HepG2 (cell line): ENCODE data around the gene PCNT. TPM values are rescaled to one million over a fixed set of nuclear protein-coding genes. Genes with fewer than 3 reads are reported as not detected.

Experiments
- GZF1 ChIP-seq: sonication (generic); formaldehyde crosslinking; IDR thresholded peaks from 2 replicates; pipeline ENCODE4 v1.5.1; 2020; ENCODE audit warnings: mild to moderate bottlenecking, missing genetic modification reagents
- ISL2 ChIP-seq: sonication (generic); formaldehyde crosslinking; IDR thresholded peaks from 2 replicates; pipeline ENCODE4 v1.5.0; 2020; ENCODE audit warnings: missing genetic modification reagents
- KAT7 ChIP-seq: IDR thresholded peaks from 2 replicates; pipeline ENCODE4 v1.6.1; 2018; ENCODE audit warnings: borderline replicate concordance, missing compliant biosample characterization
- NFKB2 ChIP-seq: sonication (generic); formaldehyde crosslinking; IDR thresholded peaks from 2 replicates; pipeline ENCODE4 v1.4.0; 2020; ENCODE audit warnings: missing genetic modification reagents, borderline replicate concordance
- SOX6 ChIP-seq, 2 experiments: fragments of 450-650 bp in 1 of 2; sonication (generic) in 1 of 2; formaldehyde crosslinking in 1 of 2; IDR thresholded peaks; 2 replicates each; pipeline versions ENCODE4 v1.4.0 to v1.6.1; 2017 to 2020; ENCODE audit warnings: antibody characterized with exemption in 1 of 2, mild to moderate bottlenecking in 1 of 2, missing genetic modification reagents in 1 of 2
- ZNF143 ChIP-seq: sonication (generic); formaldehyde crosslinking; IDR thresholded peaks from 2 replicates; pipeline ENCODE4 v1.4.0; 2020; ENCODE audit warnings: missing genetic modification reagents
- ZNF558 ChIP-seq: sonication (generic); formaldehyde crosslinking; IDR thresholded peaks from 2 replicates; pipeline ENCODE4 v1.9.0; 2022; ENCODE audit warnings: mild to moderate bottlenecking, missing genetic modification reagents, borderline replicate concordance
- ZNF83 ChIP-seq: sonication (generic); formaldehyde crosslinking; IDR thresholded peaks from 2 replicates; pipeline ENCODE4 v1.4.0; 2020; ENCODE audit warnings: missing genetic modification reagents, mild to moderate bottlenecking, borderline replicate concordance
- polyA plus RNA-seq, 8 experiments: library from polyadenylated mRNA; depleted of rRNA in 3 of 8; stranded (reverse) in 7 of 8; unstranded in 1 of 8; fragments of >200 nt; fragmentation: Illumina TruSeq in 4 of 8; extraction: Trizol in 4 of 8; gene quantifications; 2 replicates each; pipeline versions ENCODE4 v1.2.1 to v1.2.3, GENCODE V29; 2011 to 2016; ENCODE audit warnings: low read depth in 4 of 8, missing spikeins in 1 of 8, mixed read lengths in 1 of 8; ENCODE audit not compliant: insufficient read depth in 1 of 8
- total RNA-seq, 5 experiments: library from RNA; depleted of rRNA; stranded (reverse); fragments of >200 nt; fragmentation: Illumina TruSeq; extraction: Trizol; gene quantifications; 2 replicates each; pipeline ENCODE4 v1.2.3, GENCODE V29; 2016; ENCODE audit warnings: low read depth in 1 of 5
- TF ChIP-seq, protein P1 (sequence below): sonication (generic); formaldehyde crosslinking; IDR thresholded peaks from 2 replicates; pipeline ENCODE4 v1.4.0; 2020; ENCODE audit warnings: missing genetic modification reagents, borderline replicate concordance
- TF ChIP-seq, protein P2 (sequence below): sonication (generic); formaldehyde crosslinking; IDR thresholded peaks from 2 replicates; pipeline ENCODE4 v1.4.0; 2020; ENCODE audit warnings: low read depth, missing genetic modification reagents
- TF ChIP-seq, protein P3 (sequence below): sonication (generic); formaldehyde crosslinking; IDR thresholded peaks from 2 replicates; pipeline ENCODE4 v1.9.0; 2021; ENCODE audit warnings: missing genetic modification reagents, mild to moderate bottlenecking, borderline replicate concordance
- TF ChIP-seq, protein P4 (sequence below): IDR thresholded peaks from 2 replicates; pipeline ENCODE4 v1.6.1; 2016; ENCODE audit warnings: control low read depth
- TF ChIP-seq, protein P5 (sequence below): sonication (generic); formaldehyde crosslinking; IDR thresholded peaks from 2 replicates; pipeline ENCODE4 v1.4.0; 2020; ENCODE audit warnings: missing genetic modification reagents

Gene PCNT
- total and polyA plus RNA-seq, 2 of the 13 experiments (the other 11 are each of a cell fraction or from before 2014, with no cell fraction given): 5.6 to 12.4 TPM

DNA sequence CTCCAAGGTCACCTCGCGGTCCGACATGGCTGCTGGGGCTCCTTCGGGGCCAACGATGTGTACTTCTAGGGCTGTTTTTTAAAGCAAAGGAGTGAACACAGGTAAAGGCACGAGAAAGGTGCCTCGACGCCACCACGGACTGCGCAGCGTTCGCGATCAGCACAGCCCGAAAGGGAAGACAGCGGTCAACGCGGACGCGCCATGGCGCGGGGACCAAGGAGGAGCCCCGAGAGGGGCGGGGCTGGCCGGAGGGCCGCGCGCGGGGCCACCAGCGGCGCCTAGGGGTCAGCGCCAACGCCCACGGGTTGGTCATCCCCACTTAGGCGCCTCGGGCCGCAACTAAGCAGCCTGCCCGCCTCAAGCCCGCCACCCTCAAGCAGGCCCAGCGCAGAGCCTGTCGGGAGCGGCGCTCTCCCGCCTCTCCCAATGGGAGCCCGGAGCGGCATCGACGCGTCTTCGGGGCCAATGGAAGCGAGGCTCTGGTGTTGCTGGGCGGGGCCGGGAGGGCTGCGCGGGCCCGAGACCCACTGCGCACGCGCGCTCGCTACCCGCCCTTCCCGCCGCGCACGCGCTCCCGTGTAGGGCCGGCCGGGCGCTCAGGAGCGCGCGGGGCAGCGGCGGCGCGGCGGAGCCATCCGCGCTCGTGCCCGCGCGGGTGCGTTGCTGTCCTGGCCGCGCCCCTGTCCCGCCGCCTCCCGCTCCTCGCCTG is 134.5 kb downstream of the PCNT start, which contains the start of gene DIP2A (continued):
- TF ChIP-seq, protein P1, sequence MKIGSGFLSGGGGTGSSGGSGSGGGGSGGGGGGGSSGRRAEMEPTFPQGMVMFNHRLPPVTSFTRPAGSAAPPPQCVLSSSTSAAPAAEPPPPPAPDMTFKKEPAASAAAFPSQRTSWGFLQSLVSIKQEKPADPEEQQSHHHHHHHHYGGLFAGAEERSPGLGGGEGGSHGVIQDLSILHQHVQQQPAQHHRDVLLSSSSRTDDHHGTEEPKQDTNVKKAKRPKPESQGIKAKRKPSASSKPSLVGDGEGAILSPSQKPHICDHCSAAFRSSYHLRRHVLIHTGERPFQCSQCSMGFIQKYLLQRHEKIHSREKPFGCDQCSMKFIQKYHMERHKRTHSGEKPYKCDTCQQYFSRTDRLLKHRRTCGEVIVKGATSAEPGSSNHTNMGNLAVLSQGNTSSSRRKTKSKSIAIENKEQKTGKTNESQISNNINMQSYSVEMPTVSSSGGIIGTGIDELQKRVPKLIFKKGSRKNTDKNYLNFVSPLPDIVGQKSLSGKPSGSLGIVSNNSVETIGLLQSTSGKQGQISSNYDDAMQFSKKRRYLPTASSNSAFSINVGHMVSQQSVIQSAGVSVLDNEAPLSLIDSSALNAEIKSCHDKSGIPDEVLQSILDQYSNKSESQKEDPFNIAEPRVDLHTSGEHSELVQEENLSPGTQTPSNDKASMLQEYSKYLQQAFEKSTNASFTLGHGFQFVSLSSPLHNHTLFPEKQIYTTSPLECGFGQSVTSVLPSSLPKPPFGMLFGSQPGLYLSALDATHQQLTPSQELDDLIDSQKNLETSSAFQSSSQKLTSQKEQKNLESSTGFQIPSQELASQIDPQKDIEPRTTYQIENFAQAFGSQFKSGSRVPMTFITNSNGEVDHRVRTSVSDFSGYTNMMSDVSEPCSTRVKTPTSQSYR (CRISPR knock-in tag): no peak
- TF ChIP-seq, protein P2, sequence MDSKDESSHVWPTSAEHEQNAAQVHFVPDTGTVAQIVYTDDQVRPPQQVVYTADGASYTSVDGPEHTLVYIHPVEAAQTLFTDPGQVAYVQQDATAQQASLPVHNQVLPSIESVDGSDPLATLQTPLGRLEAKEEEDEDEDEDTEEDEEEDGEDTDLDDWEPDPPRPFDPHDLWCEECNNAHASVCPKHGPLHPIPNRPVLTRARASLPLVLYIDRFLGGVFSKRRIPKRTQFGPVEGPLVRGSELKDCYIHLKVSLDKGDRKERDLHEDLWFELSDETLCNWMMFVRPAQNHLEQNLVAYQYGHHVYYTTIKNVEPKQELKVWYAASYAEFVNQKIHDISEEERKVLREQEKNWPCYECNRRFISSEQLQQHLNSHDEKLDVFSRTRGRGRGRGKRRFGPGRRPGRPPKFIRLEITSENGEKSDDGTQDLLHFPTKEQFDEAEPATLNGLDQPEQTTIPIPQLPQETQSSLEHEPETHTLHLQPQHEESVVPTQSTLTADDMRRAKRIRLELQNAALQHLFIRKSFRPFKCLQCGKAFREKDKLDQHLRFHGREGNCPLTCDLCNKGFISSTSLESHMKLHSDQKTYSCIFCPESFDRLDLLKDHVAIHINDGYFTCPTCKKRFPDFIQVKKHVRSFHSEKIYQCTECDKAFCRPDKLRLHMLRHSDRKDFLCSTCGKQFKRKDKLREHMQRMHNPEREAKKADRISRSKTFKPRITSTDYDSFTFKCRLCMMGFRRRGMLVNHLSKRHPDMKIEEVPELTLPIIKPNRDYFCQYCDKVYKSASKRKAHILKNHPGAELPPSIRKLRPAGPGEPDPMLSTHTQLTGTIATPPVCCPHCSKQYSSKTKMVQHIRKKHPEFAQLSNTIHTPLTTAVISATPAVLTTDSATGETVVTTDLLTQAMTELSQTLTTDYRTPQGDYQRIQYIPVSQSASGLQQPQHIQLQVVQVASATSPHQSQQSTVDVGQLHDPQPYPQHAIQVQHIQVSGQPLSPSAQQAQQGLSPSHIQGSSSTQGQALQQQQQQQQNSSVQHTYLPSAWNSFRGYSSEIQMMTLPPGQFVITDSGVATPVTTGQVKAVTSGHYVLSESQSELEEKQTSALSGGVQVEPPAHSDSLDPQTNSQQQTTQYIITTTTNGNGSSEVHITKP (CRISPR knock-in tag): no peak
- TF ChIP-seq ISL2 (peak; percentile 14; the same call in 1 of the 2 replicates), GZF1 (CRISPR knock-in tag) (no peak; the same call in 1 of the 2 replicates), NFKB2 (CRISPR knock-in tag) (peak; percentile 74; the same call in 1 of the 2 replicates), ZNF83 (CRISPR knock-in tag) (no peak), KAT7 (CRISPR knock-in tag) (peak; percentile 73; the same call in 1 of the 2 replicates), ZNF143 (peak; percentile 92), SOX6 (IDR thresholded peaks at IDR 0.05) (no peak), SOX6 (CRISPR knock-in tag; IDR thresholded peaks at IDR 0.05) (peak; percentile 71), ZNF558 (CRISPR knock-in tag) (no peak; the same call in 1 of the 2 replicates)
- TF ChIP-seq, protein P3, sequence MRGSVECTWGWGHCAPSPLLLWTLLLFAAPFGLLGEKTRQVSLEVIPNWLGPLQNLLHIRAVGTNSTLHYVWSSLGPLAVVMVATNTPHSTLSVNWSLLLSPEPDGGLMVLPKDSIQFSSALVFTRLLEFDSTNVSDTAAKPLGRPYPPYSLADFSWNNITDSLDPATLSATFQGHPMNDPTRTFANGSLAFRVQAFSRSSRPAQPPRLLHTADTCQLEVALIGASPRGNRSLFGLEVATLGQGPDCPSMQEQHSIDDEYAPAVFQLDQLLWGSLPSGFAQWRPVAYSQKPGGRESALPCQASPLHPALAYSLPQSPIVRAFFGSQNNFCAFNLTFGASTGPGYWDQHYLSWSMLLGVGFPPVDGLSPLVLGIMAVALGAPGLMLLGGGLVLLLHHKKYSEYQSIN (CRISPR knock-in tag): no peak
- TF ChIP-seq, protein P4, sequence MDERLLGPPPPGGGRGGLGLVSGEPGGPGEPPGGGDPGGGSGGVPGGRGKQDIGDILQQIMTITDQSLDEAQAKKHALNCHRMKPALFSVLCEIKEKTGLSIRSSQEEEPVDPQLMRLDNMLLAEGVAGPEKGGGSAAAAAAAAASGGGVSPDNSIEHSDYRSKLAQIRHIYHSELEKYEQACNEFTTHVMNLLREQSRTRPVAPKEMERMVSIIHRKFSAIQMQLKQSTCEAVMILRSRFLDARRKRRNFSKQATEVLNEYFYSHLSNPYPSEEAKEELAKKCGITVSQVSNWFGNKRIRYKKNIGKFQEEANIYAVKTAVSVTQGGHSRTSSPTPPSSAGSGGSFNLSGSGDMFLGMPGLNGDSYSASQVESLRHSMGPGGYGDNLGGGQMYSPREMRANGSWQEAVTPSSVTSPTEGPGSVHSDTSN (CRISPR knock-in tag): no peak
- TF ChIP-seq, protein P5, sequence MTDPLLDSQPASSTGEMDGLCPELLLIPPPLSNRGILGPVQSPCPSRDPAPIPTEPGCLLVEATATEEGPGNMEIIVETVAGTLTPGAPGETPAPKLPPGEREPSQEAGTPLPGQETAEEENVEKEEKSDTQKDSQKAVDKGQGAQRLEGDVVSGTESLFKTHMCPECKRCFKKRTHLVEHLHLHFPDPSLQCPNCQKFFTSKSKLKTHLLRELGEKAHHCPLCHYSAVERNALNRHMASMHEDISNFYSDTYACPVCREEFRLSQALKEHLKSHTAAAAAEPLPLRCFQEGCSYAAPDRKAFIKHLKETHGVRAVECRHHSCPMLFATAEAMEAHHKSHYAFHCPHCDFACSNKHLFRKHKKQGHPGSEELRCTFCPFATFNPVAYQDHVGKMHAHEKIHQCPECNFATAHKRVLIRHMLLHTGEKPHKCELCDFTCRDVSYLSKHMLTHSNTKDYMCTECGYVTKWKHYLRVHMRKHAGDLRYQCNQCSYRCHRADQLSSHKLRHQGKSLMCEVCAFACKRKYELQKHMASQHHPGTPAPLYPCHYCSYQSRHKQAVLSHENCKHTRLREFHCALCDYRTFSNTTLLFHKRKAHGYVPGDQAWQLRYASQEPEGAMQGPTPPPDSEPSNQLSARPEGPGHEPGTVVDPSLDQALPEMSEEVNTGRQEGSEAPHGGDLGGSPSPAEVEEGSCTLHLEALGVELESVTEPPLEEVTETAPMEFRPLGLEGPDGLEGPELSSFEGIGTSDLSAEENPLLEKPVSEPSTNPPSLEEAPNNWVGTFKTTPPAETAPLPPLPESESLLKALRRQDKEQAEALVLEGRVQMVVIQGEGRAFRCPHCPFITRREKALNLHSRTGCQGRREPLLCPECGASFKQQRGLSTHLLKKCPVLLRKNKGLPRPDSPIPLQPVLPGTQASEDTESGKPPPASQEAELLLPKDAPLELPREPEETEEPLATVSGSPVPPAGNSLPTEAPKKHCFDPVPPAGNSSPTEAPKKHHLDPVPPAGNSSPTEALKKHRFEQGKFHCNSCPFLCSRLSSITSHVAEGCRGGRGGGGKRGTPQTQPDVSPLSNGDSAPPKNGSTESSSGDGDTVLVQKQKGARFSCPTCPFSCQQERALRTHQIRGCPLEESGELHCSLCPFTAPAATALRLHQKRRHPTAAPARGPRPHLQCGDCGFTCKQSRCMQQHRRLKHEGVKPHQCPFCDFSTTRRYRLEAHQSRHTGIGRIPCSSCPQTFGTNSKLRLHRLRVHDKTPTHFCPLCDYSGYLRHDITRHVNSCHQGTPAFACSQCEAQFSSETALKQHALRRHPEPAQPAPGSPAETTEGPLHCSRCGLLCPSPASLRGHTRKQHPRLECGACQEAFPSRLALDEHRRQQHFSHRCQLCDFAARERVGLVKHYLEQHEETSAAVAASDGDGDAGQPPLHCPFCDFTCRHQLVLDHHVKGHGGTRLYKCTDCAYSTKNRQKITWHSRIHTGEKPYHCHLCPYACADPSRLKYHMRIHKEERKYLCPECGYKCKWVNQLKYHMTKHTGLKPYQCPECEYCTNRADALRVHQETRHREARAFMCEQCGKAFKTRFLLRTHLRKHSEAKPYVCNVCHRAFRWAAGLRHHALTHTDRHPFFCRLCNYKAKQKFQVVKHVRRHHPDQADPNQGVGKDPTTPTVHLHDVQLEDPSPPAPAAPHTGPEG (CRISPR knock-in tag): peak; percentile 36
